ENCODE measurements around the gene ABCA2.

DNA sequence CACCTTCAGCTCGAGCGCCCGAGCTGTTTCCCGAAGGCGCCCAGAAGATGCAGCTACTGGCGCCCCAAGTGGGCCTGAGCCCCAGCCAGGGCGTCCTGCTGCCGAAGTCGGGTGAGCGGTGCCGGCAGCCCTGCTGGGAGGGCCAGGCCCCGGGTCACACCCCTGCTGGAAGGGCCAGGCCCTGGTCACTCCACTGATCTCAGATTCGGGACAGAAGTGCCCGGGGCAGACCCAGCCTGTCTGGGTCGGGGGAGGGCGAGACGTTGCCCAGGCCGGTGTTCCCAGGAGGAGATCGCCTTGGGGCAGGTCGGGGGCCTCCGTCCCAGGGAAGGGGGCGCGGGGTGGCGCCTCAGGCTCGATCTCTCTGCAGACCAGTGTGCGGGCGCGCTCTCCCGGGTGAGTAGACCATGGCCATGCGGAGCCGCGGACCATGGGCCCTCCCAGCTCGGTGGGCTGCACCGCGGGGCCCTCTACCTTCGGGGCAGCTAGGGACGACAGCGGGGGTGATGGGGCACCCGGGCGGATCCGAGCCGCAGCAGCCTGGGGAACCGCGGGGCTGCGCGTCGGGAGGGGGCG lies 42.9 kb downstream of the ABCA2 start:
- TF ChIP-seq EZH2 (IDR thresholded peaks at IDR 0.05): no peak
- TF ChIP-seq POLR2AphosphoS5 (IDR thresholded peaks at IDR 0.05; ENCODE audit: borderline replicate concordance, low read depth, low read length): no peak

Measured in SK-N-MC (cell line).